Measurements from ENCODE around the gene ELOVL2. TPM values are rescaled to one million over a fixed set of nuclear protein-coding genes. Genes with fewer than 3 reads are reported as not detected.

Gene ELOVL2
- total RNA-seq, 4 donors from 2014 or later = 0.60 to 2.2 (median 1.3) TPM

DNA sequence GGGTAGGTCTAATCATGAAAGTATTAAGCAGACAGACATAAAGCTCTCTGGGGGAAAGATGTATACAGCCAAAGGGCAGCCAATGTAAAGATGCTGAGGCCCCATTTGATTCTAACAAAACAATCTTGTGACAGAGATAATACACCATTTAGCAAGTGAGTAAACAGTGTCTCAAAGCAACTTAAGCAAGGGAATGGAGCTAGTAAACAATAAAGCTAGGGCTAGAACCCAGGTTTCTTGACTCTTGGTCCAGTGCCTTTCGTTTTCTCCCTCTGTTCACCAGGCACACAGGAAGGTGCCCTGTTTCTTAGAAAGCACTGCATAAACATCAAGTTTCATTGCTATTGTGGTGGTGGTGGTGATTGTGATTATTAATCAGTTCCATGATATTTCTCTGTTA, 5.1 kb downstream of the ELOVL2 start:
- WGBS, 2 donors = 84 to 96% methylated on average over 1 of the region's 1 CpG

DNA sequence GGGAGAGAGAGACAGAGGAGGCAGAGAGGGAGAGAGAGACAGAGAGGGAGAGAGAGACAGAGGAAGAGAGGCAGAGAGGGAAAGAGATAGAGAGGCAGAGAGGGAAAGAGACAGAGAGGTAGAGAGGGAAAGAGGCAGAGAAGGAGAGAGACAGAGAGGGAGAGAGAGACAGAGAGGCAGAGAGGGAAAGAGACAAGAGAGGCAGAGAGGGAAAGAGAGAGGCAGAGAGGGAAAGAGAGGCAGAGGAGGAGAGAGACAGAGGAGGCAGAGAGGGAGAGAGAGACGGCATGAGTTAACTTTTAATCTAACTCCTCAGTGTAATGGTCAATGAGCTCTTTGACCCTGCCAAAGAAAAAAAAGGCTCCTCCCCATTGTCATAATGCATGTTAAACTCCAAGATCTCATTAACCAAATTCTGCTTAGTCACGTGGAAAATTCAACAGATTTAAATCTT, 7.1 kb downstream of the ELOVL2 start:
- Histone ChIP-seq H3K27ac (no peak overlapping the region), H3K9me3 (no peaks in the 10 kb centered on the region), H3K27me3 (peaks cover 0 to 46% of the 10 kb centered on the region in 2 donors), H3K4me3 (no peak overlapping the region), H3K36me3 (no peaks in the 10 kb centered on the region), H3K4me1 (no peaks in the 10 kb centered on the region)
- WGBS, 2 donors = 61 to 62% methylated on average over 2 of the region's 2 CpGs
- TF ChIP-seq EP300 (IDR thresholded peaks at IDR 0.05) = no peak
- TF ChIP-seq, protein P1, sequence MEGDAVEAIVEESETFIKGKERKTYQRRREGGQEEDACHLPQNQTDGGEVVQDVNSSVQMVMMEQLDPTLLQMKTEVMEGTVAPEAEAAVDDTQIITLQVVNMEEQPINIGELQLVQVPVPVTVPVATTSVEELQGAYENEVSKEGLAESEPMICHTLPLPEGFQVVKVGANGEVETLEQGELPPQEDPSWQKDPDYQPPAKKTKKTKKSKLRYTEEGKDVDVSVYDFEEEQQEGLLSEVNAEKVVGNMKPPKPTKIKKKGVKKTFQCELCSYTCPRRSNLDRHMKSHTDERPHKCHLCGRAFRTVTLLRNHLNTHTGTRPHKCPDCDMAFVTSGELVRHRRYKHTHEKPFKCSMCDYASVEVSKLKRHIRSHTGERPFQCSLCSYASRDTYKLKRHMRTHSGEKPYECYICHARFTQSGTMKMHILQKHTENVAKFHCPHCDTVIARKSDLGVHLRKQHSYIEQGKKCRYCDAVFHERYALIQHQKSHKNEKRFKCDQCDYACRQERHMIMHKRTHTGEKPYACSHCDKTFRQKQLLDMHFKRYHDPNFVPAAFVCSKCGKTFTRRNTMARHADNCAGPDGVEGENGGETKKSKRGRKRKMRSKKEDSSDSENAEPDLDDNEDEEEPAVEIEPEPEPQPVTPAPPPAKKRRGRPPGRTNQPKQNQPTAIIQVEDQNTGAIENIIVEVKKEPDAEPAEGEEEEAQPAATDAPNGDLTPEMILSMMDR (IDR thresholded peaks at IDR 0.05) = no peak
- TF ChIP-seq POLR2A (IDR thresholded peaks at IDR 0.05) = no peak
- DNase-seq (ENCODE audit: low spot score in 2 of 2) = no peak

More for the DNA sequence above, 5.1 kb downstream of the ELOVL2 start:
- TF ChIP-seq POLR2A (IDR thresholded peaks at IDR 0.05) = no peak
- TF ChIP-seq, protein P1 (IDR thresholded peaks at IDR 0.05) = no peak
- no peak for TF ChIP-seq EP300 (IDR thresholded peaks at IDR 0.05)
- Histone ChIP-seq H3K4me1 (peaks cover 0 to 7% (median 2%) of the 10 kb centered on the region in 4 donors), H3K36me3 (no peaks in the 10 kb centered on the region), H3K9me3 (no peaks in the 10 kb centered on the region), H3K27ac (no peak overlapping the region), H3K27me3 (peaks cover 0 to 63% of the 10 kb centered on the region in 2 donors), H3K4me3 (no peak overlapping the region)
- no peak for DNase-seq (ENCODE audit: low spot score in 2 of 2)

DNA sequence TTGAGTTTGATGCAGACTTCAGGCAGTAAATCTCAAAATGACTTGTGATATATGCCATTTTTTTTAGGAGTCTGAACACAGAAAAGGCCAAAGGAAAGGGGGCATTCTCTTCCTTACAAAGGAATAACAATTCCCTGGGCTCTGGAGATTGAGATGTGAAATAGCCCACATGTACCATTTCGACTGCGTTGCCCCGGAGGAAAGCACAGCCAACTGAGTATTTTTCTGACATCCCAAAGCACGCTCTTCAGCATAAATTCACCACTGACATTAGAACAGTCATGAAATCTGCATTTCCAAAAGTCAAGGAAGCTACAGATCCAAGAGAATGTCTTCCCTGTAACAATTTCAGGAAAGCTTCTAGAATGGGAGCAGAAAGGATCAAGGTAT, 7.8 kb downstream of the ELOVL2 start:
- Histone ChIP-seq H3K9me3 (no peaks in the 10 kb centered on the region), H3K27me3 (peaks cover 0 to 40% of the 10 kb centered on the region in 2 donors), H3K4me1 (no peaks in the 10 kb centered on the region), H3K36me3 (no peaks in the 10 kb centered on the region), H3K27ac (no peak overlapping the region), H3K4me3 (no peak overlapping the region)
- TF ChIP-seq, protein P1 (IDR thresholded peaks at IDR 0.05) = no peak
- TF ChIP-seq EP300 (IDR thresholded peaks at IDR 0.05) (no peak), POLR2A (IDR thresholded peaks at IDR 0.05) (no peak)
- WGBS, 2 donors = 57 to 76% methylated on average over 4 of the region's 4 CpGs
- DNase-seq (ENCODE audit: low spot score in 2 of 2) = no peak

DNA sequence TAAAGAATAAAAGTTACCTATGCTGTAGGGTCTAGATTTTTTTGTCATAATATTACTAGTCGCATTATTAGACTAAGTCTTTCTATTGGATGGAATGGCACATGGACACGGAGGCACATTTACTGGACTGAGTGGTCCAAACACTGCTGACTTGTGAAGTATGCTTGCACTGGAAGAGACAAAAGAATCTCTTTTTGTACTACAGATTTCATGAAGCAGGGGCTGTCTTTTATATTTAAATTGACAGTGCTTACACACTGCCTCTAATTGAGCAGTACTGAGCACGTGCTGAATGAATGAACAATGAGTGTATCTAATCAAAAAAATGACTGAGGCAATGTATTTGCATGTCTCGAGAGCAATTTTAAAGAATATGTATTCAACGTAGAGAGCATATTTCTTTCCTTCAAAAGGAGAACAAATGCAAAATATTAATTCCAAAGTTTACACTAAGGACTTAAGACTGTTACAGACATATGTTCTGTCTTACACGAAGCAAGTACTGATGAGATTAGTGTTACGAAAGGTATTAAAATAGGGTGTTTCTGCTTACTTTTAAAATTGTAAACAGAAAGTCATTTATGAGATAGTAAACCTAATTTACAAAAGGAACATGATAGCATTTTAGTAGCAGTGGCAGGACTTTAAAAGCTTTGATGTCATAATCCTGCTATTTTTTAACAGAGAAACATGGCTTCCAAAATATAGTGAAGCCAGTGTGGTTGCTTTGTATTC, 8.3 kb downstream of the ELOVL2 start:
- H3K27ac ChIP-seq = no peak overlapping the region
- no peak overlapping the region for H3K4me3 ChIP-seq
- no peak for DNase-seq (ENCODE audit: low spot score in 2 of 2)
- H3K27me3 ChIP-seq = peaks cover 0 to 36% of the 10 kb centered on the region in 2 donors
- no peaks in the 10 kb centered on the region for H3K4me1 ChIP-seq
- no peaks in the 10 kb centered on the region for H3K9me3 ChIP-seq
- no peaks in the 10 kb centered on the region for H3K36me3 ChIP-seq
- TF ChIP-seq POLR2A (IDR thresholded peaks at IDR 0.05) = no peak
- TF ChIP-seq EP300 (IDR thresholded peaks at IDR 0.05) = no peak
- TF ChIP-seq, protein P1 (IDR thresholded peaks at IDR 0.05) = no peak
- WGBS, 2 donors = 57 to 64% methylated on average over 7 of the region's 7 CpGs

DNA sequence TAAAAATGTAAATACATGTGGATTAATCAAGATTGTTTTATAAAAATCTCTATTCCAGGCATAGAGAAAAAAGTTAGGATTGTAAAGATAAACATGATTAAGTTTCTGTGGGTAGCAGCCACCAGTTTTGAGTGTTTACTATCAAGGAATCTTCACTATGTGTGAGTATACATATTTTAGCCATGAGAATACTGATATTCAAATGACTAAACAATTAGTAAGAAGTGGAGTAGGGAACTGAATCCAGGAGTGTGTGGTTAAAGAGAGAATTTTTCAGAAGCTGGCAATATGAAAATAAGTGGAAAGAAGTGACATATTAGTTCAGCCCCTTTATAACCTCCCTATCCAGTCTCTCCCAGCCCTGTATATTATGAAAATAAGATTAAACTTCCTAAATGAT, 10.3 kb downstream of the ELOVL2 start:
- H3K36me3 ChIP-seq = no peaks in the 10 kb centered on the region
- H3K27ac ChIP-seq = no peak overlapping the region
- TF ChIP-seq POLR2A (IDR thresholded peaks at IDR 0.05) = no peak
- TF ChIP-seq, protein P1 (IDR thresholded peaks at IDR 0.05) = no peak
- no peak for TF ChIP-seq EP300 (IDR thresholded peaks at IDR 0.05)
- no peaks in the 10 kb centered on the region for H3K4me1 ChIP-seq
- no peak overlapping the region for H3K4me3 ChIP-seq
- H3K9me3 ChIP-seq = no peaks in the 10 kb centered on the region
- DNase-seq (ENCODE audit: low spot score in 2 of 2) = no peak
- peaks cover 0 to 18% of the 10 kb centered on the region in 2 donors for H3K27me3 ChIP-seq
